Heart left ventricle (tissue), 16 donors: ENCODE measurements around the gene MPHOSPH8. TPM values are rescaled to one million over a fixed set of nuclear protein-coding genes. Genes with fewer than 3 reads are reported as not detected.
A peak's percentile ranks its signal among the peaks of the same experiment; 100 is the strongest.

Source experiments
- ATAC-seq, 4 donors: fragments of 200-7000 bp; cut with Tn5 transposase; one replicate each; pipeline ENCODE4 v1.9.1; 2020 to 2022; ENCODE audit warnings: moderate library complexity in 4 of 4, mild to moderate bottlenecking in 3 of 4, moderate number of reproducible peaks in 1 of 4
- DNase-seq, 5 donors: peaks; one replicate each; pipeline ENCODE4 v3.0.0-alpha.2; 2020
- H3K27ac ChIP-seq, 12 donors: fragments of 200-600 bp; sonication (generic) in 4 of 12; one replicate each; pipeline versions ENCODE4 v1.5.0 to v1.8.0; 2016 to 2022; ENCODE audit warnings: mild to moderate bottlenecking in 2 of 12
- H3K27me3 ChIP-seq, 9 donors: fragments of 200-600 bp; sonication (generic) in 2 of 9; one replicate each; pipeline versions ENCODE4 v1.5.1 to v1.8.0; 2016 to 2022; ENCODE audit warnings: mild to moderate bottlenecking in 3 of 9
- H3K36me3 ChIP-seq, 9 donors: fragments of 200-600 bp; sonication (generic) in 2 of 9; one replicate each; pipeline versions ENCODE4 v1.5.0 to v1.8.0; 2018 to 2022; ENCODE audit warnings: mild to moderate bottlenecking in 2 of 9
- H3K4me1 ChIP-seq, 12 donors: fragments of 200-600 bp; sonication (generic) in 4 of 12; one replicate each; pipeline versions ENCODE4 v1.5.0 to v1.8.0; 2016 to 2022; ENCODE audit warnings: mild to moderate bottlenecking in 3 of 12
- H3K4me3 ChIP-seq, 12 donors: fragments of 200-600 bp; sonication (generic) in 4 of 12; one replicate each; pipeline versions ENCODE4 v1.5.0 to v1.8.0; 2017 to 2022; ENCODE audit warnings: mild to moderate bottlenecking in 9 of 12, moderate library complexity in 4 of 12
- H3K9me3 ChIP-seq, 12 donors: fragments of 200-600 bp; sonication (generic) in 4 of 12; one replicate each; pipeline versions ENCODE4 v1.5.0 to v1.8.0; 2016 to 2022; ENCODE audit warnings: mild to moderate bottlenecking in 1 of 12
- CTCF ChIP-seq, 12 donors: fragments of 200-600 bp; sonication (generic) in 4 of 12; IDR thresholded peaks; one replicate each; pipeline versions ENCODE4 v1.5.0 to v1.8.0; 2018 to 2022; ENCODE audit warnings: antibody characterized with exemption in 12 of 12, mild to moderate bottlenecking in 5 of 12
- POLR2A ChIP-seq, 2 donors: fragments of 450-650 bp; IDR thresholded peaks; one replicate each; pipeline ENCODE4 v1.6.1; 2017; ENCODE audit warnings: antibody characterized with exemption in 2 of 2, mild to moderate bottlenecking in 2 of 2, moderate library complexity in 2 of 2
- WGBS, 4 donors: extraction: QIAGEN DNeasy Blood & Tissue Kit in 2 of 4; methylation state at CpG; one replicate each; pipeline versions ENCODE4 v1.1.5 to v1.1.7; 2013 to 2018; 5-methylcytosine and 5-hydroxymethylcytosine counted together
- intact Hi-C, 10 donors: fragments of 100-400 bp; cut with DNase I; formaldehyde crosslinking; loops; one replicate each; pipeline versions ENCODE4 v1.11.1 to v1.14.2; 2022
- polyA plus RNA-seq, 2 donors: library from polyadenylated mRNA; stranded (reverse); fragments of 200-250 nt; gene quantifications; one replicate each; pipeline ENCODE4 v1.2.3, GENCODE V29; 2013
- total RNA-seq, 9 donors: library from RNA; depleted of rRNA in 2 of 9; stranded (reverse); fragments of >200 nt in 2 of 9; fragmentation: NEBNext Ultra II Directional in 3 of 9; extraction: Animal tissue kit (Norgen Biotek cat#: 25700) in 3 of 9; gene quantifications; one replicate each; pipeline versions ENCODE4 v1.1.0 to v1.2.4, GENCODE V29; 2016 to 2023
- donor health status: ischemic (EF 13 %, LVEDD 7.1; RV severe dilation, severe dysfunction).
- donor health status: healthy with polysubstance abuse.
- donor health status: DM: no; HTN: yes; CAD: no.
- donor health status: DM: no; HTN: no; CAD: no.
- donor health status: ischemic (EF 25% LVEDD 6.9; RV normal size, moderate dysfunction).
- donor health status: ischemic (EF 25% LVEDD 5.7; RV mildly dilated, moderate dysfunction).
- donor health status: healthy.
- donor health status: DM: yes; HTN: yes; CAD: no.
- donor health status: ischemic (EF 35%, LVEDD 5.7; RV mildly dilated, moderate dysfunction).
- donor health status: nonischemic (EF 11% LVEDD 7.7; RV severe dilation, severe dysfunction).
- donor health status: DM: yes; HTN: yes; CAD: no.
- donor health status: PGD.
- donor health status: ischemic (EF 29% LVEDD 5.4; RV normal size, mild dysfunction).
- donor health status: nonischemic (EF 23%, LVEDD 6.1; RV moderate dilation, normal function).

The MPHOSPH8 gene
- total and polyA plus RNA-seq, 11 donors, result 15.2 to 39.3 (median 26.1) TPM

GRCh38 chr13:19596086-19596485, 37.4 kb upstream of the MPHOSPH8 start:
- Histone ChIP-seq H3K9me3 (no peaks in the 10 kb centered on the region), H3K36me3 (no peaks in the 10 kb centered on the region), H3K4me3 (no peak overlapping the region), H3K27ac (no peak overlapping the region), H3K4me1 (no peaks in the 10 kb centered on the region), H3K27me3 (peaks cover 0 to 12% (median 0%) of the 10 kb centered on the region in 9 donors)
- DNase-seq (no peak), ATAC-seq (no peak)
- 93 to 96% (median 95%) methylated on average over 3 of the region's 3 CpGs for WGBS, 4 donors
- TF ChIP-seq POLR2A (IDR thresholded peaks at IDR 0.05), result no peak
- TF ChIP-seq CTCF (IDR thresholded peaks at IDR 0.05), result no peak
- intact Hi-C loops, result no loop called here

- peaks cover 0 to 20% (median 6%) of the 10 kb centered on the region in 9 donors for H3K27me3 ChIP-seq
- H3K4me3 ChIP-seq, result no peak overlapping the region
- H3K4me1 ChIP-seq, result peaks cover 0 to 5% (median 0%) of the 10 kb centered on the region in 12 donors
- H3K9me3 ChIP-seq, result no peaks in the 10 kb centered on the region
- WGBS, 4 donors, result 80 to 86% (median 86%) methylated on average over 6 of the region's 6 CpGs
- intact Hi-C loops, result no loop called here
- no peak overlapping the region for H3K27ac ChIP-seq
- H3K36me3 ChIP-seq, result no peaks in the 10 kb centered on the region
- ATAC-seq, result no peak
- no peak for DNase-seq
- TF ChIP-seq CTCF (IDR thresholded peaks at IDR 0.05) (no peak), POLR2A (IDR thresholded peaks at IDR 0.05) (no peak)
These were observed 36.5 kb upstream of the MPHOSPH8 start for GRCh38 chr13:19596960-19597361.

GRCh38 chr13:19597523-19597922, 35.9 kb upstream of the MPHOSPH8 start:
- H3K4me3 ChIP-seq, result no peak overlapping the region
- H3K9me3 ChIP-seq, result no peaks in the 10 kb centered on the region
- H3K27me3 ChIP-seq, result peaks cover 0 to 25% (median 9%) of the 10 kb centered on the region in 9 donors
- ATAC-seq, result no peak
- no peak overlapping the region for H3K27ac ChIP-seq
- H3K36me3 ChIP-seq, result no peaks in the 10 kb centered on the region
- peaks cover 0 to 11% (median 4%) of the 10 kb centered on the region in 12 donors for H3K4me1 ChIP-seq
- no peak for TF ChIP-seq CTCF (IDR thresholded peaks at IDR 0.05)
- TF ChIP-seq POLR2A (IDR thresholded peaks at IDR 0.05), result no peak
- 75 to 87% (median 82%) methylated on average over 5 of the region's 5 CpGs for WGBS, 4 donors
- no peak for DNase-seq
- intact Hi-C loops, result no loop called here

- peak; percentile 20 to 70 (median 36) for DNase-seq
- peak overlapping the region; percentile 39 to 67 (median 57) for H3K4me3 ChIP-seq
- no peaks in the 10 kb centered on the region for H3K9me3 ChIP-seq
- H3K27me3 ChIP-seq, result peaks cover 0 to 37% (median 11%) of the 10 kb centered on the region in 9 donors
- WGBS, 4 donors, result 1 to 4% (median 2%) methylated on average over 47 to 108 of the region's 108 CpGs
- intact Hi-C loops, result no loop called here
- H3K27ac ChIP-seq, result peak overlapping the region in 5 of 12 donors; percentile 15 to 52 (median 28)
- peak in 4 of 12 donors; percentile 14 to 34 (median 27) for TF ChIP-seq CTCF (IDR thresholded peaks at IDR 0.05)
- TF ChIP-seq POLR2A (IDR thresholded peaks at IDR 0.05), result no peak
- H3K4me1 ChIP-seq, result peaks cover 0 to 15% (median 5%) of the 10 kb centered on the region in 12 donors
- peak in 3 of 4 donors; percentile 71 to 94 (median 89) for ATAC-seq
- H3K36me3 ChIP-seq, result no peaks in the 10 kb centered on the region
These were observed 31.4 kb upstream of the MPHOSPH8 start for GRCh38 chr13:19601749-19602725.
